Ascending aorta (tissue), 2 donors: ENCODE results near the gene LRIG3. TPM values are rescaled to one million over a fixed set of nuclear protein-coding genes. Genes with fewer than 3 reads are reported as not detected.
"Not testable (repeated sequence)": the region's sequence is repeated elsewhere in the genome, so short reads cannot be mapped to it uniquely, and the experiment has no call there.

ENCODE experiments used
- DNase-seq, 2 donors: peaks; one replicate each; pipeline ENCODE4 v3.0.0-alpha.2; 2019; ENCODE audit warnings: low spot score in 2 of 2
- H3K27ac ChIP-seq, 2 donors: fragments of 200-600 bp; sonication (generic); one replicate each; pipeline ENCODE4 v1.5.1; 2016 to 2017; ENCODE audit warnings: mild to moderate bottlenecking in 1 of 2
- H3K27me3 ChIP-seq: fragments of 200-600 bp; sonication (generic); one replicate; pipeline ENCODE4 v1.5.1; 2017
- H3K36me3 ChIP-seq, 2 donors: fragments of 200-600 bp; sonication (generic); one replicate each; pipeline ENCODE4 v1.5.1; 2016
- H3K4me1 ChIP-seq, 2 donors: fragments of 200-600 bp; sonication (generic); one replicate each; pipeline ENCODE4 v1.5.1; 2016 to 2017; ENCODE audit warnings: mild to moderate bottlenecking in 1 of 2
- H3K4me3 ChIP-seq, 2 donors: fragments of 200-600 bp; sonication (generic); one replicate each; pipeline ENCODE4 v1.5.1; 2016 to 2017; ENCODE audit warnings: mild to moderate bottlenecking in 1 of 2
- H3K9me3 ChIP-seq, 2 donors: fragments of 200-600 bp; sonication (generic); one replicate each; pipeline ENCODE4 v1.5.1; 2016
- intact Hi-C: fragments of 100-400 bp; cut with DNase I; formaldehyde crosslinking; loops from one replicate; pipeline ENCODE4 v1.15.1; 2023
- total RNA-seq: library from RNA; depleted of rRNA; stranded (reverse); fragments of >200 nt; gene quantifications from one replicate; pipeline ENCODE4 v1.1.0, GENCODE V29; 2016
- TF ChIP-seq, protein P1 (sequence below), 3 experiments: fragments of 200-600 bp in 2 of 3; fragments of 450-650 bp in 1 of 3; sonication (generic) in 2 of 3; IDR thresholded peaks; one replicate each; pipeline ENCODE4 v1.5.1; 2016 to 2019; ENCODE audit warnings: antibody characterized with exemption in 3 of 3, mild to moderate bottlenecking in 1 of 3, moderate library complexity in 1 of 3

LRIG3 gene
- total RNA-seq, 1 donor from 2014 or later: 12.3 TPM

GRCh38 chr12:58914457-58914856 lies 5.8 kb downstream of the LRIG3 start:
- Histone ChIP-seq H3K9me3 (no peaks in the 10 kb centered on the region), H3K27ac (no peak overlapping the region), H3K27me3 (no peaks in the 10 kb centered on the region), H3K4me1 (peaks cover 2 to 14% of the 10 kb centered on the region in 2 donors), H3K36me3 (peaks cover 6 to 27% of the 10 kb centered on the region in 2 donors), H3K4me3 (no peak overlapping the region)
- TF ChIP-seq, protein P1, sequence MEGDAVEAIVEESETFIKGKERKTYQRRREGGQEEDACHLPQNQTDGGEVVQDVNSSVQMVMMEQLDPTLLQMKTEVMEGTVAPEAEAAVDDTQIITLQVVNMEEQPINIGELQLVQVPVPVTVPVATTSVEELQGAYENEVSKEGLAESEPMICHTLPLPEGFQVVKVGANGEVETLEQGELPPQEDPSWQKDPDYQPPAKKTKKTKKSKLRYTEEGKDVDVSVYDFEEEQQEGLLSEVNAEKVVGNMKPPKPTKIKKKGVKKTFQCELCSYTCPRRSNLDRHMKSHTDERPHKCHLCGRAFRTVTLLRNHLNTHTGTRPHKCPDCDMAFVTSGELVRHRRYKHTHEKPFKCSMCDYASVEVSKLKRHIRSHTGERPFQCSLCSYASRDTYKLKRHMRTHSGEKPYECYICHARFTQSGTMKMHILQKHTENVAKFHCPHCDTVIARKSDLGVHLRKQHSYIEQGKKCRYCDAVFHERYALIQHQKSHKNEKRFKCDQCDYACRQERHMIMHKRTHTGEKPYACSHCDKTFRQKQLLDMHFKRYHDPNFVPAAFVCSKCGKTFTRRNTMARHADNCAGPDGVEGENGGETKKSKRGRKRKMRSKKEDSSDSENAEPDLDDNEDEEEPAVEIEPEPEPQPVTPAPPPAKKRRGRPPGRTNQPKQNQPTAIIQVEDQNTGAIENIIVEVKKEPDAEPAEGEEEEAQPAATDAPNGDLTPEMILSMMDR (IDR thresholded peaks at IDR 0.05): no peak
- no peak for DNase-seq
- intact Hi-C loops: loop anchor here (10.0 kb wide), 1 partner anchor 380 kb away; no protein-coding TSS in a partner anchor

GRCh38 chr12:58907391-58907790 lies 12.9 kb downstream of the LRIG3 start:
- TF ChIP-seq, protein P1 (IDR thresholded peaks at IDR 0.05): no peak
- peaks cover 10 to 44% of the 10 kb centered on the region in 2 donors for H3K36me3 ChIP-seq
- H3K4me1 ChIP-seq: peaks cover 0 to 4% of the 10 kb centered on the region in 2 donors
- intact Hi-C loops: no loop called here
- DNase-seq: no peak
- H3K4me3 ChIP-seq: no peak overlapping the region
- no peaks in the 10 kb centered on the region for H3K9me3 ChIP-seq
- no peak overlapping the region for H3K27ac ChIP-seq
- no peaks in the 10 kb centered on the region for H3K27me3 ChIP-seq

- TF ChIP-seq, protein P1 (IDR thresholded peaks at IDR 0.05): no peak
- H3K9me3 ChIP-seq: no peaks in the 10 kb centered on the region
- H3K4me1 ChIP-seq: peaks cover 0 to 4% of the 10 kb centered on the region in 2 donors
- H3K4me3 ChIP-seq: no peak overlapping the region
- DNase-seq: no peak
- intact Hi-C loops: no loop called here
- H3K36me3 ChIP-seq: peaks cover 10 to 41% of the 10 kb centered on the region in 2 donors
- H3K27ac ChIP-seq: no peak overlapping the region
- H3K27me3 ChIP-seq: no peaks in the 10 kb centered on the region
Observed at GRCh38 chr12:58906917-58907316, 13.4 kb downstream of the LRIG3 start.

DNA sequence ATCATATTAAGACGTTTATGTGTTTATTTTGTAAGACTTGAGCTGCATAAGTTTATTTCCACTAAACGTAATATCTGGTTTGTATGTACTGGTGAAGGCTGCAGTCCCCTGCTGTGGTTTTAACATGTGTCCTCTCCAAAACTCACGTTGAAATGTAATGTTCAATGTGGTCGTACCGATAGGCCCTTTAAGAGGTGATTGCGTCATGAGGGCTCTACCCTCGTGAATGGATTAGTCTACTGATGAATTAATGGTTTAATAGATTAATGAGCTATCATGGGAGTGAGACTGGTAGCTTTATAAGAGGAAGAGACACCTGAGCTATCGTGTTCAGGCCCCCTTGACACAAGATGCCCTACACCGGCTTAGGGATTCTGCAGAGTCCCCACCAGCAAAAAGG lies 14.9 kb downstream of the LRIG3 start:
- TF ChIP-seq, protein P1 (IDR thresholded peaks at IDR 0.05): no peak
- H3K9me3 ChIP-seq: no peaks in the 10 kb centered on the region
- H3K4me1 ChIP-seq: peaks cover 0 to 4% of the 10 kb centered on the region in 2 donors
- intact Hi-C loops: no loop called here
- no peaks in the 10 kb centered on the region for H3K27me3 ChIP-seq
- H3K4me3 ChIP-seq: no peak overlapping the region
- peaks cover 7 to 32% of the 10 kb centered on the region in 2 donors for H3K36me3 ChIP-seq
- no peak for DNase-seq
- H3K27ac ChIP-seq: no peak overlapping the region

- intact Hi-C loops, H3K4me1 ChIP-seq, H3K4me3 ChIP-seq, H3K27me3 ChIP-seq, H3K27ac ChIP-seq, DNase-seq, H3K9me3 ChIP-seq: not testable (repeated sequence)
- H3K36me3 ChIP-seq: peaks cover 4 to 18% of the 10 kb centered on the region in 2 donors
Observed at GRCh38 chr12:58902726-58903125, 17.6 kb downstream of the LRIG3 start.

DNA sequence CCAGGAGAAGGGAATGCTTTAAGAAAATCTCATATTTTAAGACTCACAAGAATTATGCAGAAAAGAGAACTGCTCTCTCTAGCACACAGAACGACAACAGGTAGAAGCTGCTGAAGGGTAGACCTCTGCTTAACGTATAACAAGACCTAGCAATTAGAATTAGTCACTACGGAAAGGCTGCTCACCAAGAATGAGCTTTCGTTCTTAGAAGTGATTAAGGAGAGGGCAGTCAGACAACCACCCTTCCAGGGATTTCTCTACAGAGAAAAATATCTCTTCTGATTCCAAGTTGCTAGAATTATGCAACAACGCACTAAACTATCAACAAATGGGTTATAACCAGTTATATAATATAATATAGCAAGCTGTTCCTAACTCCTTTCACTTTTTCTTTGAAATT lies 18.6 kb downstream of the LRIG3 start:
- Histone ChIP-seq H3K4me1 (no peaks in the 10 kb centered on the region), H3K27me3 (no peaks in the 10 kb centered on the region), H3K4me3 (no peak overlapping the region), H3K27ac (no peak overlapping the region), H3K9me3 (no peaks in the 10 kb centered on the region), H3K36me3 (peaks cover 3 to 11% of the 10 kb centered on the region in 2 donors)
- intact Hi-C loops: no loop called here
- TF ChIP-seq, protein P1 (IDR thresholded peaks at IDR 0.05): no peak
- no peak for DNase-seq
